B cell (primary cell): ENCODE results near the gene FGF4. TPM values are rescaled to one million over a fixed set of nuclear protein-coding genes. Genes with fewer than 3 reads are reported as not detected.

Experiments
- ATAC-seq: fragments of 200-7000 bp; cut with Tn5 transposase; one replicate; pipeline ENCODE4 v1.10.0; 2021; ENCODE audit warnings: low read depth, mild to moderate bottlenecking, moderate number of reproducible peaks, moderate library complexity
- CTCF ChIA-PET: fragments of 350-600 bp; sonication (Branson Sonifier 250); formaldehyde crosslinking; loops from one replicate; lab custom pipeline; 2021; ENCODE audit warnings: antibody characterized with exemption, inconsistent platforms; lab: Charles Lee
- POLR2A ChIA-PET: fragments of 350-600 bp; sonication (Branson Sonifier 250); formaldehyde crosslinking; loops from one replicate; lab custom pipeline; 2021; ENCODE audit warnings: antibody characterized with exemption; lab: Charles Lee
- DNase-seq: peaks from one replicate; pipeline ENCODE4 v3.0.0; 2013
- H2AFZ ChIP-seq: 2 replicates; pipeline ENCODE4 v1.6.1; 2012; ENCODE audit warnings: mild to moderate bottlenecking, low read depth, low read length; ENCODE audit not compliant: insufficient read depth, poor library complexity, severe bottlenecking
- H3K27ac ChIP-seq, 2 donors: 1 replicate in 1 of 2; 2 replicates in 1 of 2; pipeline ENCODE4 v1.5.1; 2012 to 2013; ENCODE audit warnings: low read length in 2 of 2, mild to moderate bottlenecking in 2 of 2, moderate library complexity in 1 of 2
- H3K27me3 ChIP-seq, 4 experiments: fragments of 200-600 bp in 1 of 4; sonication (generic) in 1 of 4; replicated peaks in 1 of 4; 1 replicate in 2 of 4; 2 replicates in 2 of 4; pipeline versions ENCODE4 v1.6.1 to v1.7.0; 2013 to 2016; ENCODE audit warnings: low read length in 3 of 4, mild to moderate bottlenecking in 2 of 4, mixed read lengths in 1 of 4, moderate library complexity in 1 of 4; ENCODE audit not compliant: insufficient read depth in 4 of 4, control insufficient read depth in 3 of 4; ENCODE audit errors: control extremely low read depth in 1 of 4
- H3K36me3 ChIP-seq, 2 experiments: replicated peaks in 1 of 2; 1 replicate in 1 of 2; 2 replicates in 1 of 2; pipeline versions ENCODE4 v1.6.1 to v1.7.1; 2013; ENCODE audit warnings: low read length in 1 of 2; ENCODE audit not compliant: insufficient read depth in 2 of 2, control insufficient read depth in 1 of 2; ENCODE audit errors: control extremely low read depth in 1 of 2, extremely low read depth in 1 of 2
- H3K4me1 ChIP-seq, 2 donors: fragments of 200-600 bp in 1 of 2; sonication (generic) in 1 of 2; 1 replicate in 1 of 2; 2 replicates in 1 of 2; pipeline versions ENCODE4 v1.5.1 to v1.6.1; 2013 to 2017; ENCODE audit warnings: low read length in 2 of 2; ENCODE audit not compliant: control insufficient read depth in 2 of 2, insufficient read depth in 2 of 2
- H3K4me2 ChIP-seq: replicated peaks from 2 replicates; pipeline ENCODE3; 2012; ENCODE audit warnings: mild to moderate bottlenecking, low read depth, low read length; ENCODE audit not compliant: poor library complexity, severe bottlenecking
- H3K4me3 ChIP-seq, 5 experiments: fragments of 200-600 bp in 1 of 5; sonication (generic) in 1 of 5; 1 replicate in 3 of 5; 2 replicates in 2 of 5; pipeline versions ENCODE4 v1.5.1 to v1.7.0; 2011 to 2016; ENCODE audit warnings: low read length in 4 of 5, mild to moderate bottlenecking in 4 of 5, low read depth in 2 of 5, control low read depth in 1 of 5, moderate library complexity in 1 of 5; ENCODE audit not compliant: insufficient read depth in 1 of 5; ENCODE audit errors: control extremely low read depth in 1 of 5, extremely low read depth in 1 of 5
- H3K79me2 ChIP-seq: fragments of 200-600 bp; sonication (generic); one replicate; pipeline ENCODE4 v1.6.0; 2016; ENCODE audit warnings: low read length; ENCODE audit not compliant: control insufficient read depth, insufficient read depth
- H3K9ac ChIP-seq: fragments of 200-600 bp; sonication (generic); 2 replicates; pipeline ENCODE4 v1.6.1; 2017; ENCODE audit warnings: mild to moderate bottlenecking, low read length, moderate library complexity
- H3K9me3 ChIP-seq, 3 donors: one replicate each; pipeline versions ENCODE4 v1.6.1 to v1.7.1; 2013; ENCODE audit warnings: low read length in 2 of 3; ENCODE audit not compliant: control insufficient read depth in 2 of 3, insufficient read depth in 1 of 3; ENCODE audit errors: control extremely low read depth in 1 of 3
- H4K20me1 ChIP-seq: 2 replicates; pipeline ENCODE4 v1.6.0; 2012; ENCODE audit warnings: mild to moderate bottlenecking, low read length; ENCODE audit not compliant: insufficient read depth, control insufficient read depth, poor library complexity, severe bottlenecking
- H3K27ac Mint-ChIP-seq: one replicate; pipeline ENCODE4 v1.8.0; 2021; ENCODE audit warnings: mixed read lengths
- H3K27me3 Mint-ChIP-seq: one replicate; pipeline ENCODE4 v1.8.0; 2021; ENCODE audit warnings: mixed read lengths
- H3K4me1 Mint-ChIP-seq: one replicate; pipeline ENCODE4 v1.8.0; 2021; ENCODE audit warnings: mixed read lengths
- H3K4me3 Mint-ChIP-seq: one replicate; pipeline ENCODE4 v1.8.0; 2021; ENCODE audit warnings: mixed read lengths
- H3K9me3 Mint-ChIP-seq: one replicate; pipeline ENCODE4 v1.8.0; 2022; ENCODE audit warnings: mixed read lengths; ENCODE audit not compliant: insufficient read depth
- CTCF ChIP-seq: fragments of 200-600 bp; IDR thresholded peaks from one replicate; pipeline ENCODE4 v1.8.0; 2022; ENCODE audit warnings: antibody characterized with exemption, mild to moderate bottlenecking
- EZH2 ChIP-seq: IDR thresholded peaks from 2 replicates; pipeline ENCODE4 v1.6.1; 2012; ENCODE audit warnings: borderline replicate concordance, low read depth, mild to moderate bottlenecking, moderate library complexity, low read length; ENCODE audit not compliant: insufficient read depth, poor library complexity, severe bottlenecking
- WGBS: methylation state at CpG from one replicate; pipeline ENCODE4 v1.1.5; 2013; ENCODE audit warnings: missing lambda C conversion rate; ENCODE audit not compliant: insufficient coverage; 5-methylcytosine and 5-hydroxymethylcytosine counted together
- intact Hi-C: fragments of 100-400 bp; cut with micrococcal nuclease; formaldehyde crosslinking; loops from one replicate; pipeline ENCODE4 v1.10.0; 2022
- polyA plus RNA-seq: library from polyadenylated mRNA; depleted of rRNA; stranded (reverse); fragments of >200 nt; gene quantifications from 2 replicates; pipeline ENCODE4 v1.2.3, GENCODE V29; 2012
- total RNA-seq, 2 donors: library from RNA; stranded (reverse); fragments of 120-200 nt in 1 of 2; gene quantifications; 1 replicate in 1 of 2; 2 replicates in 1 of 2; pipeline versions ENCODE4 v1.2.3 to v1.2.4, GENCODE V29; 2013 to 2022

The FGF4 gene
- total and polyA plus RNA-seq, 2 donors (not counting 1 experiment from before 2014, with no cell fraction given), result not detected

- Mint-ChIP-seq H3K4me1 (no peaks in the 10 kb centered on the region), H3K9me3 (no peaks in the 10 kb centered on the region), H3K27me3 (peaks cover 12% of the 10 kb centered on the region), H3K4me3 (no peak overlapping the region), H3K27ac (no peak overlapping the region)
- intact Hi-C loops, result no loop called here
- no peak overlapping the region for H2AFZ ChIP-seq
- H3K27me3 ChIP-seq, result peaks cover 0 to 3% (median 0%) of the 10 kb centered on the region in 4 experiments
- H3K27ac ChIP-seq, result no peak overlapping the region
- ChIA-PET CTCF (no interaction called here), POLR2A (no interaction called here)
- no peaks in the 10 kb centered on the region for H3K36me3 ChIP-seq
- 67% methylated on average over 10 of the region's 11 CpGs for WGBS
- H3K9ac ChIP-seq, result no peak overlapping the region
- no peaks in the 10 kb centered on the region for H3K79me2 ChIP-seq
- TF ChIP-seq CTCF, result no peak
- no peak for TF ChIP-seq EZH2
- H3K4me1 ChIP-seq, result no peaks in the 10 kb centered on the region
- H3K9me3 ChIP-seq, result no peaks in the 10 kb centered on the region
- no peak overlapping the region for H3K4me3 ChIP-seq
- H4K20me1 ChIP-seq, result no peaks in the 10 kb centered on the region
- no peak overlapping the region for H3K4me2 ChIP-seq
- ATAC-seq, result no peak
- no peak for DNase-seq
Measured at GRCh38 chr11:69750875-69751597, 24.1 kb downstream of the FGF4 start.

- Mint-ChIP-seq H3K27ac (no peak overlapping the region), H3K4me3 (no peak overlapping the region), H3K4me1 (no peaks in the 10 kb centered on the region), H3K27me3 (peaks cover 10% of the 10 kb centered on the region), H3K9me3 (no peaks in the 10 kb centered on the region)
- Histone ChIP-seq H3K9me3 (no peaks in the 10 kb centered on the region), H4K20me1 (no peaks in the 10 kb centered on the region), H3K27ac (no peak overlapping the region), H3K4me3 (no peak overlapping the region), H2AFZ (no peak overlapping the region), H3K4me1 (no peaks in the 10 kb centered on the region), H3K4me2 (no peak overlapping the region), H3K79me2 (no peaks in the 10 kb centered on the region), H3K36me3 (no peaks in the 10 kb centered on the region), H3K27me3 (peaks cover 0 to 3% (median 0%) of the 10 kb centered on the region in 4 experiments), H3K9ac (no peak overlapping the region)
- no peak for DNase-seq
- intact Hi-C loops, result no loop called here
- CTCF ChIA-PET, result no interaction called here
- TF ChIP-seq EZH2, result no peak
- TF ChIP-seq CTCF, result no peak
- no peak for ATAC-seq
- 76% methylated on average over 9 of the region's 11 CpGs for WGBS
- POLR2A ChIA-PET, result no interaction called here
Measured at GRCh38 chr11:69750108-69750850, 24.9 kb downstream of the FGF4 start.
